HUES6 (cell line): ENCODE measurements around the gene PVALEF.

ENCODE experiments used
- H3K27ac ChIP-seq: 2 replicates; pipeline ENCODE4 v1.7.0; 2013; ENCODE audit warnings: low read depth, mild to moderate bottlenecking, low read length, inconsistent platforms
- H3K27me3 ChIP-seq: 2 replicates; pipeline ENCODE4 v1.6.1; 2013; ENCODE audit warnings: low read length; ENCODE audit not compliant: control insufficient read depth, insufficient read depth
- H3K36me3 ChIP-seq: 2 replicates; pipeline ENCODE4 v1.6.1; 2013; ENCODE audit warnings: low read length; ENCODE audit not compliant: control insufficient read depth, insufficient read depth
- H3K4me1 ChIP-seq: 2 replicates; pipeline ENCODE4 v1.6.1; 2013; ENCODE audit warnings: low read length; ENCODE audit not compliant: control insufficient read depth, insufficient read depth
- H3K4me3 ChIP-seq: 2 replicates; pipeline ENCODE4 v1.5.1; 2013; ENCODE audit warnings: low read depth, low read length
- H3K9ac ChIP-seq: one replicate; pipeline ENCODE4 v1.6.1; 2013; ENCODE audit warnings: mild to moderate bottlenecking, low read length
- H3K9me3 ChIP-seq: 2 replicates; pipeline ENCODE4 v1.6.1; 2013; ENCODE audit warnings: low read depth, low read length; ENCODE audit not compliant: control insufficient read depth, insufficient read depth

Gene PVALEF

DNA sequence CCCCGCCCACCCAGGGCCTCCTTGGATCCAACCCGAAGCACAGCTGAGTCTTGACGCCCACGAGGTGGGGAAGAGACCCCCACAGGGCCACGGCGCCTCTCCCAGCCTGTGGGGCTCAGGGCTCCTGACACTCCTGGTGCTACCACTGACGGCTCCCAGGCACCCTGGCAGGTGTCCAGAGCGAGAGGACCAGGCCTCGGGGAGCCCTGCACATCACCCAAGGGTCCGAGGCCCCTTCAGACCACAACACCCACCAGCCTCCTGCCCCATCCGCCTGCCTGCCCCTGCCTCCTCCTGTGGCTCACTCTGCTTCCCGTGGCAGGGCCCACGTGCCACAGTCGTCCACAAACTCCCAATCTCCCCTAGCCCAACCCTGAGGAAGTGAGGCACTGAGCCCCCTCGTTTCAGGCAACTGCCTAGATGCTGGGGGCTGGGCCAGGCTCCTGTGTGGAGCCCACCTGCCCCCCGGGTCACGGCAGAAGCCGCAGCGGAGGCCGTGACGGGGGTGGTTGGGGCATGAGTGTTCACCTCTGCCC, 29.0 kb downstream of the PVALEF start:
- 0 out of 2 replicates have a peak overlapping the region, but pooled peaks have one; percentile 23 for H3K27ac ChIP-seq
- H3K9me3 ChIP-seq = no peaks in the 10 kb centered on the region
- no peak overlapping the region for H3K9ac ChIP-seq
- H3K4me3 ChIP-seq = no peak overlapping the region
- H3K27me3 ChIP-seq = no peaks in the 10 kb centered on the region
- H3K4me1 ChIP-seq = no peaks in the 10 kb centered on the region
- H3K36me3 ChIP-seq = peaks cover 76% of the 10 kb centered on the region

DNA sequence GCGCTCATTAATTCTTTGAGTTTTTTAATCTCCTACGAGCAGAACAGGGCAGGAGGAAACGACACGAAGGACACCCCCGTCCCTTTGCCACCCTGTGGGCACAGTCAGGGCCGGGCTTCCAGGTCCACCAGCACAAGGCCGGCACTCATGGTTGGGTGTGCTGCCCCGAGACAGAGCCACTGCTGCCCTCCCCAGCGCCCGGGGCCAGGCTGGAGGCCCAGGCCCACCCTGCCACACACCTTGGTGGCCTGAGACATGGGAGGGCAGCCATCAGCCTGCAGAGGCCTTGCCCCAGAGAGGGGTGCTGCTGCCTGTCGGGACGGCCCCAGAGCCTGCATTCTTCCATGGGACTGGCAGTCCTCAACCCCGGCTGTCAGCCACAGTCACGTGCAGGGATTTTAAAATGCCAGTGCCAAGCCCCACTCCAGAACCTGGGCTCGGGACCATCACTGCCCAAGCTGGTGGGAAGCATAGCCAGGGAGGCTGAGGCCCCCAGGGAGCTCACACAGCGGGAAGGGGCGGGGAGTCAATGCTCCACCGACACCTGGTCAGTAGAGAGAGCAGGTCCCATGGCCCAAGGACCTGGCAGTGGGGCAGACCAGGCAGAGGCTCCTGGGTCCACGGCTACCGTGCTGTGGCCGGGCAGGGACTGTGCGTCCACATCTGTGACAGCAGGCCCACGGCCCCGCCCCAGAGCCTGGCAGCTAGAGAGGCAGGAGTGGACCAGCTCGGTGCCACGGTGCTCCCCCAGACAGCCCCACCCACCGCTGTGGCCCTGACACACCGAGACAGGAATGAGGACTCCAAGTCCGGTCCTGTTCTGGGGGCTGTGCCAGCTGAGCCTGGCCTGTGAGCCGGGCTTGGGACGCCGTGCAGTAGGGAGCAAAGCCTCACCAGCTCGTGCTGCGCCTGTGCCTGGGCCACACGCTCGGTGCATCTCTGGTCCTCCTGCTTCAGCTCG, 29.9 kb downstream of the PVALEF start:
- Histone ChIP-seq H3K36me3 (peaks cover 70% of the 10 kb centered on the region), H3K4me1 (no peaks in the 10 kb centered on the region), H3K27me3 (no peaks in the 10 kb centered on the region), H3K27ac (no peak overlapping the region), H3K9me3 (no peaks in the 10 kb centered on the region), H3K9ac (no peak overlapping the region), H3K4me3 (no peak overlapping the region)

DNA sequence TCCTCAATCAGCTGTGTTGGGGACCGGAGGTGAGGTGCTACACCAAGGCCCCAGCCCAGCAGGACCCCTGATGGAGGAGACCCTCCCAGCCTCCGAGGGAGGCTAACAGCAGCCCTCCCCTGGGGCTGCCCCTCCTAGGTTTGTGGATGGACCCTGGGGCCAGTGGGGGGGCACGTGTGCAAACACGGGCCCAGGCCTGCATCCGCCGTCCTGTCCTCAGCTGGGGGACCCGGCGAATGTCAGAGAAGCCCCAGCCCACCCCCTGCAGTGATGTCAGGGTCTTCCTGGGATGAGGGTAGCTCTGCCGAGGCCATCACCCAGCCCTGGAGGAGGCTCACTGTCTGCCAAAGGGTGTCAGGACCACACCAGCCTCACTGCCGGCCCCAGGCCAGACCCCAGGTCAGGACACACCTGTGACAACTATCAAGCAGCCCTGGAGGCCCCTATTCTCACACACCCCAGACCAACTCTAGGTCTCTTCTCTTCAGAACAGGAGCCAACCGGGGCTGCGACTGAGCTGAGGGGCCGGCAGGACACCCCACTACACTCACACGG, 30.7 kb downstream of the PVALEF start:
- H3K9me3 ChIP-seq = no peaks in the 10 kb centered on the region

DNA sequence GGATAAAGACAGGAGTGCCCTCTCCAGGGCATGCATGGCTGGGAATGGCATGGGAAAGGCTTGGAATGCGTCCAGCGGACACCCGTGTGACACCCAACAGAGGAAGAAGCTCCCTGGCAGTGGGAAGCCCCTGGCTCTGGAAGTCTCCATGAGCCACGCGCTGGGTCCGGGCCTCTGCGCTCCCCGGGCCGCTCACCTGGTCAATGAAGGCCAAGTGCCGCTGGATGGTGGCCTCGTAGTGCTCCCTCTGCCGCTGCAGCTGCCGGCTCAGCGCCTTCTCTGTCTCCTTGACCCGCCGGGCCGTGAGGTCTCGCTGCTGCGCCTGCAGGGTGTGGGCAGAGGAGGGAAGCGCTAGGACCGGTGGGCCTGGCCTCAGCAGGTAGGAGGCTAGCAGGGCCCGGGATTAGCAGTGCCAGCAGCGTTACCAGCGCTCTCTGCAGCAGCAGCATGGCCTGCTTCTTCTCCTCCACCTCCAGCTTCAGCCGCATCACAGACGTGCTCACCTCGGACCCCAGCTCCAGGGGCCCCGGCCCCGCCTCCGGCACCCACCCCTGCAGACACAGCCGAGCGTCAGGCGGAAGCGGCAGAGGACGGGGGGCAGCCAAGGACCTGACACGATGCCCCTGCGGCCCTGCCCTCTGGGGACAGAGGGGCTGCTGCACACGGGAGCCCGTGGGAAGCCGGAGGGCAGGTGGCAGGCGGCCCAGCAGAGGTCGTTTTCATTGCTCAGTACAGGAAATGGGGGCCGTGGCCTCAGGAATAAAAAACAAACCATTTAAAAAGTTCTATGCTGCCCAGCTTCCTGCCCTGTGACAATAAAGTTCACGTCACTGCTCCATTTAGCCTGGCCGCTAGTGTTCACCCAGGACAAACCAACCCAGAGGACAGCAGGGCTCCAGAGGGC, 31.4 kb downstream of the PVALEF start:
- Histone ChIP-seq H3K27me3 (no peaks in the 10 kb centered on the region), H3K4me3 (no peak overlapping the region), H3K4me1 (no peaks in the 10 kb centered on the region; the same call in 1 of the 2 replicates), H3K9me3 (no peaks in the 10 kb centered on the region), H3K9ac (no peak overlapping the region), H3K27ac (no peak overlapping the region), H3K36me3 (peaks cover 56% of the 10 kb centered on the region)

More for the DNA sequence above, 30.7 kb downstream of the PVALEF start:
- H3K4me1 ChIP-seq = no peaks in the 10 kb centered on the region; the same call in 1 of the 2 replicates
- H3K9ac ChIP-seq = no peak overlapping the region
- no peak overlapping the region for H3K27ac ChIP-seq
- H3K27me3 ChIP-seq = no peaks in the 10 kb centered on the region
- H3K4me3 ChIP-seq = no peak overlapping the region
- peaks cover 62% of the 10 kb centered on the region for H3K36me3 ChIP-seq

DNA sequence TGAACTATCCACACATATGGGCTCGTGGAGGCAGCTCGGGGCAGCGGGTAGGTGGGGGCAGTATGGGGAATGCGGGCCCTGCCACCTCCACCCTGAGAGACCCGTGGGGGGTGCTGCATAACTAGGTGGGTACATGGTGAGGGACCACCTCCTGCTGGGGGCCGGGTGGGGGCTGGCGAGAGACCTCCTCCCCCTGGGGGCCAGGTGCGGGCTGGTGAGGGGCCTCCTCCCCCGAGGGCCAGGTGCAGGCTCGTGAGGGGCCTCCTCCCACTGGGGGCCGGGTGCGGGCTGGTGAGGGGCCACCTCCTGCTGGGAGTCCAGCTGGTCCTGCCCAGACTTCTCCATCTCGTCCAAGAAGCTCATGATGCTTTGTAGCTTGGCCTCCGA, 32.1 kb downstream of the PVALEF start:
- no peaks in the 10 kb centered on the region for H3K27me3 ChIP-seq
- H3K4me3 ChIP-seq = no peak overlapping the region
- no peak overlapping the region for H3K27ac ChIP-seq
- no peaks in the 10 kb centered on the region; the same call in 1 of the 2 replicates for H3K4me1 ChIP-seq
- no peak overlapping the region for H3K9ac ChIP-seq
- peaks cover 58% of the 10 kb centered on the region for H3K36me3 ChIP-seq
- H3K9me3 ChIP-seq = no peaks in the 10 kb centered on the region

DNA sequence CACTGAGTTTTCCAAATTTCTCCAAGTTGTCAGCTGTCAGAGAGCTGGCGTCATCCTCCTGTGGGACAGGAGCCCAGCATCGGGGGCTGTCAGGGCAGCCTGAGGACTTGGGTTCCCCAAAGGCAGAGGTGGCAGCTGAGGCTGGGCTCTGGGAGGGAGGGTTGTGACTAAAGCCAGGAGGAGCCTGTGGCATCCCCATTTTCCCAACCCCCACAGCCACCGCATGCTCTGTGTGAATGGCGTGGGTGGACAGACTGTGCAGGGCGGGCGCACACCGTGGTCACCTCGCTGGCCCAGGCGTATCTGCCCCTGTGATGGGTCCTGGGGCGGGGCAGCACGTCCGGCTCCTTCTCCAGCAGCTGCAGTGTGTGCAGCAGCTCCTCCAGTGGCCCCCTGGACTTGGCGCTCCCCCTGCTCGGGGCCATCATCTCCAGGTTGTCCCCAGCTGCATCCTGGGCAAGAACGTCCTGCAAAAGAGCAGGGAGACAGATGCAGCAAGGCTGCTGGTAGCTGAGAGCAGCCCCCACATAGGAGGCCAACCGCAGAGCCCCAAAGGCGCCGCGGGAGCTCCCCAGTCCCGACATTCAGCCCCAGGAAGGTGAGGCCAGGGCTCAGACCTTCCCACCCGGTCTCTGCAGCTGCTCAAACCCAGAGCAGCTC, 32.7 kb downstream of the PVALEF start:
- Histone ChIP-seq H3K4me3 (no peak overlapping the region), H3K36me3 (peaks cover 58% of the 10 kb centered on the region), H3K27me3 (no peaks in the 10 kb centered on the region), H3K27ac (no peak overlapping the region), H3K9ac (no peak overlapping the region), H3K9me3 (no peaks in the 10 kb centered on the region), H3K4me1 (no peaks in the 10 kb centered on the region; the same call in 1 of the 2 replicates)

DNA sequence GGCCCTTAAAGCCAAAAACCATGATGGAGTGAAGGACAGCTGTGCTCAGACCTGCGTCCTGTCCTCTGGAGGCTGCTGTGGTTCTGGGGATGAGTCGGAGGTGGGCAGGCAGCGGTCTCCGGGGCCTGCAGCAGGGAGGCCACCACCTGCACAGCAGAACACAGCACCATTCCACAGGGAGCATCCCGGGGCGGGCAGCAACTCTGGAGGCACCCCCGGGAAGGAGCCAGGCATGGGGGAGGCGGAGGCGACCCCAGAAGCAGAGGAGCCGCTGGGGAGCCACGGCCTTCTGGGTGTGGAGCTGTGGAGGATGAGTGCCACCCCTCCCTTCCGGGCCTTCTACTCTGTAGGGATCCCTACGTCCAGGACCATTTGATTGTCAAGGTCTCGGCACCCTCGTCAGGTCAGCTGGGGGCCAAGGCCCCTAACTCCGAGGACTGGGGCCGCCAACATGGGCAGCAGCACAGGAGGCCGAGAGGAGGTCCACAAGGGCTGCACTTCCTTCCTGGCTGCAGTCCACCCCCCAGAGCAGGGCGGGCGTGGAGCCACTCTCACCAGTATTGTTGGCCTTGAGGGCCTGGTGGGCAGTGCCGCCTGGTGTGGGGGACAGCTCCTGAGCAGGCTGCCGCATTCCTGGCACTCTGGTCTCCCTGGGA, 33.6 kb downstream of the PVALEF start:
- Histone ChIP-seq H3K36me3 (peaks cover 62% of the 10 kb centered on the region), H3K27ac (no peak overlapping the region), H3K27me3 (no peaks in the 10 kb centered on the region), H3K4me3 (no peak overlapping the region), H3K9ac (no peak overlapping the region), H3K4me1 (no peaks in the 10 kb centered on the region; the same call in 1 of the 2 replicates), H3K9me3 (no peaks in the 10 kb centered on the region)

DNA sequence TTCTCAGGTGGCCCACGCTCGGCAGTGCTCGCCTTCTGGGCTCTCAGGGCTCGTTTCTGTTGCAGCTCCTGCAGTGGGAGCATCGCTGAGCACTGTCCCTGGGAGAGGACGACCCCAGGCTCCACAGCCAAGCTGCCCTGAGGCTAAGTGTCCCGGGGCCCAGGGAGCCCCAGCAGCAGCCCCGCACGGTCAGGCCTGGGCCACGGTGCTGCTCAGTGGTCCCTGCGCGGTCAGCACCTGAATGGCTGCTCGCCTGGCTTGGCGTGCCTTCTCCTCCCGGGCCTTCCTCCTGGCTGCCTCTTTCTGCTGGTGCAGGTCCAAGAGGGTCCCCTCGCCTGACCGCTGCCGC, 34.1 kb downstream of the PVALEF start:
- Histone ChIP-seq H3K27ac (no peak overlapping the region), H3K27me3 (no peaks in the 10 kb centered on the region), H3K36me3 (peaks cover 59% of the 10 kb centered on the region), H3K9me3 (no peaks in the 10 kb centered on the region), H3K4me1 (no peaks in the 10 kb centered on the region; the same call in 1 of the 2 replicates), H3K9ac (no peak overlapping the region), H3K4me3 (no peak overlapping the region)

DNA sequence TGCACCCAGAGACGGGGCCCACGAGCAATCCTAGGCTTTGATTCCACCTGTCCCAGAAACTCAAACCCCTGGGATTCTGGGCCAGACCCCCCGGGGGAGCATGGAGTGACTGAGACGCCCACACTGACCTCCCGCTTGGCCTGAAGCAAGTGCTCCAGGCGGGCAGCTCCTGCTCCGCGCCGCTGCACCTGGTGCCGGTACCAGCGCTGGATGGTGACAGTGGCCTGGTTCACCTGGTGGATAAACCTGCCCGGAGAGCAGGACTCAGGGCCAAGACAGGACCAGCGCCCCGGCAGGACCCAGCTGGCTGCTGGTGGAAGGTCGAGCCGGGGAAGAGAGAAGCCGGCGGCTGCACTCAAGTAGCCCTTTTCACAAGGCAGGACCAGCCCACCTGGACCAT, 34.9 kb downstream of the PVALEF start:
- Histone ChIP-seq H3K4me3 (no peak overlapping the region), H3K27me3 (no peaks in the 10 kb centered on the region), H3K27ac (peak overlapping the region; percentile 11; the same call in 1 of the 2 replicates), H3K4me1 (no peaks in the 10 kb centered on the region; the same call in 1 of the 2 replicates), H3K9me3 (no peaks in the 10 kb centered on the region), H3K36me3 (peaks cover 53% of the 10 kb centered on the region), H3K9ac (no peak overlapping the region)
